Subcutaneous abdominal adipose tissue (tissue), 5 donors: Measurements from ENCODE around the gene GLRX.

Experiments used
- H3K27ac ChIP-seq: one replicate; pipeline ENCODE4 v1.7.0; 2013; ENCODE audit warnings: low read depth, mild to moderate bottlenecking, inconsistent platforms, low read length, moderate library complexity
- H3K27me3 ChIP-seq, 5 donors: one replicate each; pipeline ENCODE4 v1.7.0; 2013; ENCODE audit warnings: low read length in 5 of 5, inconsistent platforms in 1 of 5; ENCODE audit not compliant: control insufficient read depth in 5 of 5, insufficient read depth in 4 of 5
- H3K36me3 ChIP-seq, 5 donors: one replicate each; pipeline ENCODE4 v1.7.0; 2013; ENCODE audit warnings: low read length in 5 of 5; ENCODE audit not compliant: control insufficient read depth in 5 of 5, insufficient read depth in 5 of 5
- H3K4me1 ChIP-seq, 5 donors: one replicate each; pipeline ENCODE4 v1.7.0; 2013; ENCODE audit warnings: low read length in 5 of 5, mild to moderate bottlenecking in 3 of 5, moderate library complexity in 1 of 5; ENCODE audit not compliant: control insufficient read depth in 5 of 5, insufficient read depth in 5 of 5
- H3K4me3 ChIP-seq, 5 donors: one replicate each; pipeline ENCODE4 v1.7.0; 2013; ENCODE audit warnings: low read length in 5 of 5, low read depth in 1 of 5
- H3K9ac ChIP-seq, 5 donors: one replicate each; pipeline ENCODE4 v1.7.0; 2013; ENCODE audit warnings: low read length in 5 of 5, mild to moderate bottlenecking in 4 of 5, moderate library complexity in 3 of 5
- H3K9me3 ChIP-seq, 5 donors: one replicate each; pipeline ENCODE4 v1.7.0; 2013; ENCODE audit warnings: low read length in 5 of 5; ENCODE audit not compliant: control insufficient read depth in 5 of 5
- donor health status: healthy.
- donor health status: healthy.
- donor health status: healthy.
- donor health status: healthy.
- donor health status: healthy.

The GLRX gene

DNA sequence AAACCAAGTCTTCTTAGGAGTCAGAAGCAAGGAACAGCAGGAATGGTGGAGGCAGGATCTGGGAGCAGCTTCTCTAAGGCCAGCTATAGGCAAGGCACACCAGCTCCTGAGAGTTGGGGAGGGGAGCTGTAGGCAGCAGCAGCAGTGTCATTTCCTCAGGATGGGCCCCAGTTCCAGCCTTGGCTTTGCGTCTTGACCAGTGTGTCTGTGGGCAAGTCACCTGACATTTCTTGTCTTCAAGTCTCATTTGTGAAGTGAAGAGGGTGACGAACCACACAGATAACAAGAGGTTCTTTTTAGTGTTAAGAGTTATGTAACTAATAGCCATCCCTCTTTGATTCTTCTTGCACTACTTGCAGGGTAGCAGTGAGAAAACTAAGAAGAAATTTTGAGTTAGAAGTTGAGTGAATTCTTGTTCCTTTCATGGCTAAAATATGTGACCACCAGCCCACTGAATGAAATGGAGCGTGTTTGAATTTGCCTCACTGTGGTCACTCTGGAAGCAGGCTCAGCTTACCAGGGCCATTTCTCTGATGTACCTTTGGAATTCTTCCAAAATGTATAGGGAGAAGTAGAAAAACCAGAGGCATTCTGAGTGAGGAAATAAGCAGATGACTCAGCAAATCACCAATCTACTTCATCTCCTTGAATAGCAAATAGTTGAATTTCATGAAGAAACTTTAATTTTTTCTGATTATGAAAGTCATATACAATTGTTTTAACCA is 49.0 kb downstream of the GLRX start:
- H3K27ac ChIP-seq, result peak overlapping the region; percentile 60
- peaks cover 0 to 12% (median 9%) of the 10 kb centered on the region in 5 donors for H3K4me1 ChIP-seq
- H3K27me3 ChIP-seq, result no peaks in the 10 kb centered on the region
- H3K9ac ChIP-seq, result no peak overlapping the region
- no peak overlapping the region for H3K4me3 ChIP-seq
- no peaks in the 10 kb centered on the region for H3K9me3 ChIP-seq
- H3K36me3 ChIP-seq, result peaks cover 12 to 40% (median 33%) of the 10 kb centered on the region in 5 donors

DNA sequence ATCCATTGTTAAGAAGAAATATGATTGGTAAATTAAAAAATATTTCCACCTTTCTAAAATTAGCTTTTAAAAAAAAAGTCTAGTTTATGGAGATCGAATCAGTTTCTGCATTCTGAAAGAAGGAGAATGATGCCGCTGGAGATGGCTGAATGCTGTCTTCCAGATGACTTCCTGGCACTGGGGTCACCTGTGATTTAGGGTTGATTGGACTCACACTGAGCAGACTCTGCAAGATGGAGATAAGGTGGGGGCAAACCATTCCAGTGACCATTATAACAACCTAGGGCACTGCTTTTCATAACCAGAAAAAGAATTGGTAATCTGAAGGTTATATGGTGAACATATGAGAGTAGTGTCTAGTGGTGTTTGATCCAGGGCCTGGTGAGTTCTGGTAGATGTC is 50.6 kb downstream of the GLRX start:
- Histone ChIP-seq H3K9ac (no peak overlapping the region), H3K9me3 (no peaks in the 10 kb centered on the region), H3K4me3 (no peak overlapping the region), H3K4me1 (peaks cover 0 to 12% (median 9%) of the 10 kb centered on the region in 5 donors), H3K27me3 (no peaks in the 10 kb centered on the region), H3K27ac (no peak overlapping the region), H3K36me3 (peaks cover 13 to 45% (median 34%) of the 10 kb centered on the region in 5 donors)

DNA sequence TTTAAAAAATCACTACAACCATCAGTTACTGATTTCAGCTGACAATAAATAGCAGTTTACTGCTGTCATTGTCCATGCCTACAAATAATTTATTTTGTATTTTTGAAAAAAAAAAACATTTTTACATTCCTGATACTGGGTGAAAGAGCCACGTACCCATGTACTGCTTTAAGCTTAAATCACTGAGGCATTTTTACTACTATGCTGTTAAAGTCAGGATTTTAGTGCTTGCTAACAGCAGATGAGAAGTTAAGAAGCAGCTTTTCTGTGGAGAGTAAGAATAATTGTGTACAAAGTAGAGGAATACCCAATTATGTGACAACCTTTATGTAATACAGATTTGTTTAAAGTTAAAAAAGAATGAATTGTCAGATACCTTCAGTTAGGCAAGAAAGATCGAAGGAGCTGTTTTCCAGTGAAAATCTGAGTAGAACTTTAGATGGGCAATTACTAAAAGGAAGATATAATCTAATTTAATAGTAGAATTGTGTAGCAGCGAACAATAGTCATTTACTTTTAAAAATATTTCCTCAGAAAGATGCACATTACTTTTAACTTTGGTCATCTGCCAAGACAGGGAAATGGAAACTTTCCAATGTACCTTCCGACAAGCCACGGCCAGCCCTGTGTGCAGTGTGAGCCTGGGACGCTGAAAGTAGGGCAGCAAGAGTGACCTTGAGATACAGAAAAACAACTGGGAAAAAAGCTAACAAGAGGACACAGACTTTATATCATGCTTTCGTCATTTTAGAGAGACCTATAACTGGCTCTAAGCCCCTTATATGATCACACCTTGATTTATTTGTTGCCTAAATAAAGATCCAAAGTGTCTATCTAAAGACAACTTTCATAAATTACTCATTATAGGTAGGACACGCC is 51.5 kb downstream of the GLRX start:
- H3K27me3 ChIP-seq, result no peaks in the 10 kb centered on the region
- H3K9me3 ChIP-seq, result no peaks in the 10 kb centered on the region
- H3K4me1 ChIP-seq, result peaks cover 0 to 12% (median 9%) of the 10 kb centered on the region in 5 donors
- no peak overlapping the region for H3K4me3 ChIP-seq
- peak overlapping the region; percentile 52 for H3K27ac ChIP-seq
- no peak overlapping the region for H3K9ac ChIP-seq
- H3K36me3 ChIP-seq, result peaks cover 13 to 48% (median 31%) of the 10 kb centered on the region in 5 donors

GRCh38 chr5:95768731-95769130 is 53.8 kb downstream of the GLRX start:
- Histone ChIP-seq H3K27me3 (no peaks in the 10 kb centered on the region), H3K4me3 (no peak overlapping the region), H3K4me1 (peaks cover 0 to 9% (median 7%) of the 10 kb centered on the region in 5 donors), H3K36me3 (peaks cover 13 to 53% (median 33%) of the 10 kb centered on the region in 5 donors), H3K9me3 (no peaks in the 10 kb centered on the region), H3K27ac (no peak overlapping the region), H3K9ac (no peak overlapping the region)

DNA sequence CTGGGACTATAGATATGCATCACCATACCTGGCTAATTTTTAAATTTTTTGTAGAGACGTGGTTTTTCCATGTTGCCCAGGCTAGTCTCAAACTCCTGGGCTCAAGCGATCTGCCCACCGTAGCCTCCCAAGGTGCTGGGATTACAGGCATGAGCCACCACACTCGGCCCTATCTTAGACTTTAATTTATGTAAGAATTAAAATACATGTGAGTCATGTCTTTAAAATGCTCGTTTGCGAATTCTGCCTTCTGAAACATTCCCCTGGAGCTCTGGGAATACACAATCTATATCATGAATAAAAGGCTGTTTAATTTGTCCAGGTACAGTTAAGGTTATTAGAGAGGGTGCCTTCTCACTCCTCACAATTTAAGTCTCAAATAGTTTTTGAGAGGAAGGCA is 58.6 kb downstream of the GLRX start:
- no peaks in the 10 kb centered on the region for H3K27me3 ChIP-seq
- H3K27ac ChIP-seq, result no peak overlapping the region
- peaks cover 5 to 36% (median 15%) of the 10 kb centered on the region in 5 donors for H3K36me3 ChIP-seq
- H3K9me3 ChIP-seq, result no peaks in the 10 kb centered on the region
- peaks cover 0 to 36% (median 27%) of the 10 kb centered on the region in 5 donors for H3K4me1 ChIP-seq
- no peak overlapping the region for H3K9ac ChIP-seq
- no peak overlapping the region for H3K4me3 ChIP-seq
